GM12878 (cell line): ENCODE data around the gene NBDY. TPM values are rescaled to one million over a fixed set of nuclear protein-coding genes. Genes with fewer than 3 reads are reported as not detected.

ENCODE experiments used
- ATAC-seq: fragments of 200-7000 bp; cut with Tn5 transposase; 3 replicates; pipeline ENCODE4 v1.9.1; 2020; ENCODE audit warnings: mild to moderate bottlenecking, moderate library complexity
- BruUV-seq: library from RNA; stranded (reverse); fragments of 400-500 nt; replicated peaks from 2 replicates; lab custom pipeline; 2021; lab: Mats Ljungman, UMichigan
- CTCF ChIA-PET: fragments of 300-600 bp; sonication (Branson Sonifier 250); formaldehyde crosslinking; extraction: SDS; loops from one replicate; lab custom pipeline; 2021; ENCODE audit warnings: inconsistent platforms; lab: Yijun Ruan, JAX
- POLR2A ChIA-PET: fragments of 350-600 bp; formaldehyde crosslinking; extraction: SDS; loops from one replicate; lab custom pipeline; 2021; ENCODE audit warnings: inconsistent platforms; lab: Charles Lee
- RAD21 ChIA-PET: fragments of 300-600 bp; sonication (Branson Sonifier 250); formaldehyde crosslinking; loops from one replicate; lab custom pipeline; 2023; ENCODE audit warnings: antibody characterized with exemption; ENCODE audit not compliant: unreplicated experiment; lab: Charles Lee
- SMC1A ChIA-PET: fragments of 300-600 bp; sonication (Branson Sonifier 250); formaldehyde crosslinking; loops from one replicate; lab custom pipeline; 2023; ENCODE audit not compliant: unreplicated experiment, uncharacterized antibody; lab: Charles Lee
- DNase-seq: peaks from one replicate; pipeline ENCODE4 v3.0.0-alpha.2; 2011; ENCODE audit warnings: low read depth, low spot score
- FAIRE-seq: peaks from 3 replicates; lab custom pipeline; 2011; peaks lifted over from hg19 to GRCh38; lab: Jason Lieb, UNC
- H2AFZ ChIP-seq: 2 replicates; pipeline ENCODE4 v1.6.0; 2011; ENCODE audit warnings: low read depth, low read length, control low read depth; ENCODE audit not compliant: control insufficient read depth
- H3K27ac ChIP-seq: 2 replicates; pipeline ENCODE4 v1.5.1; 2011; ENCODE audit warnings: control low read depth; ENCODE audit not compliant: control insufficient read depth, insufficient read depth
- H3K27me3 ChIP-seq, 2 experiments: replicated peaks in 1 of 2; 2 replicates each; pipeline versions ENCODE4 v1.6.0 to v1.6.1; 2011; ENCODE audit warnings: low read length in 1 of 2; ENCODE audit not compliant: control insufficient read depth in 2 of 2, insufficient read depth in 2 of 2
- H3K36me3 ChIP-seq, 2 experiments: 2 replicates each; pipeline ENCODE4 v1.5.1; 2011; ENCODE audit warnings: low read length in 1 of 2; ENCODE audit not compliant: control insufficient read depth in 2 of 2, insufficient read depth in 2 of 2
- H3K4me1 ChIP-seq: 2 replicates; pipeline ENCODE4 v1.6.1; 2011; ENCODE audit warnings: mild to moderate bottlenecking, low read length, moderate library complexity, mixed read lengths; ENCODE audit not compliant: control insufficient read depth, insufficient read depth
- H3K4me2 ChIP-seq: 2 replicates; pipeline ENCODE4 v1.6.0; 2011; ENCODE audit warnings: control low read depth; ENCODE audit not compliant: control insufficient read depth, insufficient read depth
- H3K4me3 ChIP-seq: fragments of 200-600 bp; sonication (generic); 2 replicates; pipeline ENCODE4 v1.5.1; 2016
- H3K79me2 ChIP-seq: 2 replicates; pipeline ENCODE4 v1.6.0; 2011; ENCODE audit warnings: low read length; ENCODE audit not compliant: control insufficient read depth, insufficient read depth
- H3K9ac ChIP-seq: 2 replicates; pipeline ENCODE4 v1.8.0; 2011; ENCODE audit warnings: low read length, control low read depth, mixed read lengths; ENCODE audit not compliant: control insufficient read depth, insufficient read depth
- H3K9me3 ChIP-seq: replicated peaks from 3 replicates; pipeline ENCODE4 v1.5.1; 2011; ENCODE audit warnings: mild to moderate bottlenecking, low read length; ENCODE audit not compliant: control insufficient read depth, insufficient read depth
- H4K20me1 ChIP-seq: 2 replicates; pipeline ENCODE4 v1.6.0; 2011; ENCODE audit not compliant: control insufficient read depth, insufficient read depth
- BHLHE40 ChIP-seq, 2 experiments: fragments of 450-650 bp in 1 of 2; IDR thresholded peaks; 2 replicates each; pipeline ENCODE4 v1.6.1; 2011 to 2017; ENCODE audit warnings: low read depth in 2 of 2, borderline replicate concordance in 1 of 2, improper control_type of control experiment in 1 of 2, low read length in 1 of 2, mild to moderate bottlenecking in 1 of 2
- CBX3 ChIP-seq: fragments of 200-600 bp; sonication (generic); IDR thresholded peaks from 2 replicates; pipeline ENCODE4 v1.6.1; 2016; ENCODE audit warnings: low read depth, borderline replicate concordance
- MEF2A ChIP-seq: IDR thresholded peaks from 2 replicates; pipeline ENCODE4 v1.6.1; 2011; ENCODE audit warnings: low read depth, mild to moderate bottlenecking, low read length, moderate library complexity; ENCODE audit not compliant: insufficient read depth
- SMAD1 ChIP-seq: fragments of 450-650 bp; IDR thresholded peaks from 2 replicates; pipeline ENCODE4 v1.6.1; 2018; ENCODE audit warnings: mild to moderate bottlenecking, low read depth; ENCODE audit not compliant: partially characterized antibody
- WGBS: methylation state at CpG from one replicate; pipeline ENCODE4 v1.1.6; 2016; ENCODE audit warnings: low lambda C conversion rate; ENCODE audit not compliant: insufficient replicate concordance, insufficient coverage; ENCODE audit errors: missing lambda C conversion rate; 5-methylcytosine and 5-hydroxymethylcytosine counted together
- in situ Hi-C: fragments of 300-500 bp; cut with MboI; formaldehyde crosslinking; loops from 9 replicates; pipeline ENCODE4 v1.14.3; 2018; ENCODE audit warnings: mixed read lengths
- intact Hi-C: fragments of 100-400 bp; cut with micrococcal nuclease; formaldehyde crosslinking; loops from one replicate; pipeline ENCODE4 v1.14.2; 2022; ENCODE audit not compliant: unreplicated experiment
- polyA plus RNA-seq, 11 experiments: library from polyadenylated mRNA; depleted of rRNA in 4 of 11; unstranded in 6 of 11; stranded (reverse) in 5 of 11; fragments of >200 nt; fragmentation: Nextera tagmentation in 4 of 11; fragmentation: Illumina TruSeq in 1 of 11; extraction: Ambion mirVana in 4 of 11; extraction: Trizol in 1 of 11; gene quantifications; 1 replicate in 1 of 11; 2 replicates in 10 of 11; pipeline versions ENCODE4 v1.2.1 to v1.2.3, GENCODE V29; 2011 to 2016; ENCODE audit warnings: inconsistent platforms in 2 of 11, missing spikeins in 2 of 11, low read depth in 1 of 11
- total RNA-seq, 4 experiments: library from RNA; depleted of rRNA in 3 of 4; stranded (reverse); fragments of >200 nt in 3 of 4; fragmentation: Illumina TruSeq in 1 of 4; extraction: Trizol in 1 of 4; gene quantifications; 2 replicates each; pipeline versions ENCODE4 v1.2.1 to v1.2.3, GENCODE V29; 2013 to 2021

Gene NBDY
- total and polyA plus RNA-seq, 10 of the 15 experiments (the other 5 are each of a cell fraction or from before 2014, with no cell fraction given) = 10.8 to 122 (median 61.5) TPM

- POLR2A ChIA-PET = no interaction called here
- BruUV-seq = no TSS peak
- in situ Hi-C loops = loop anchor here (5.0 to 25.0 kb wide), 8 partner anchors 166 to 1576 kb away; partner anchors contain the start of genes FAAH2, ZXDA and ZXDB
- FAIRE-seq = no peak
- Histone ChIP-seq H3K27ac (no peak overlapping the region; the same call in 1 of the 2 replicates), H3K36me3 (no peaks in the 10 kb centered on the region), H3K79me2 (no peaks in the 10 kb centered on the region; the same call in 1 of the 2 replicates), H3K27me3 (no peaks in the 10 kb centered on the region), H3K9me3 (no peaks in the 10 kb centered on the region), H4K20me1 (no peaks in the 10 kb centered on the region), H2AFZ (no peak overlapping the region), H3K4me3 (no peak overlapping the region), H3K4me1 (peaks cover 8% of the 10 kb centered on the region), H3K9ac (no peak overlapping the region), H3K4me2 (no peak overlapping the region)
- intact Hi-C loops = loop anchor here (5.0 to 10.0 kb wide), 2 partner anchors 69 to 313 kb away; partner anchors contain the start of gene SPIN2B
- SMC1A ChIA-PET = interaction anchor here (2.8 kb wide), 1 partner anchor 167 kb away, joined by 12 read pairs; no protein-coding TSS in a partner anchor
- TF ChIP-seq SMAD1 (no peak), BHLHE40 (IDR thresholded peaks at IDR 0.05; ENCODE audit: borderline replicate concordance in 1 of 2, low read depth in 2 of 2, low read length in 1 of 2) (no peak), CBX3 (no peak), MEF2A (no peak)
- WGBS = 38% methylated on average over 5 of the region's 5 CpGs
- DNase-seq = no peak
- RAD21 ChIA-PET = interaction anchor here (1.4 to 2.2 kb wide), 2 partner anchors 17 to 166 kb away, joined by 3 to 7 read pairs; no protein-coding TSS in a partner anchor
- ATAC-seq = no peak
- CTCF ChIA-PET = interaction anchor here (1.2 kb wide), 1 partner anchor 167 kb away, joined by 5 read pairs; no protein-coding TSS in a partner anchor
Measured at GRCh38 chrX:56811599-56811998, 82.6 kb downstream of the NBDY start.
